Erythroblast (primary cell): ENCODE measurements around the gene ZNF385B.

Experiments used
- GATA1 ChIP-seq: IDR thresholded peaks from 2 replicates; pipeline ENCODE4 v1.6.1; 2011; ENCODE audit warnings: low read depth, mild to moderate bottlenecking, control low read depth, low read length, moderate library complexity
- POLR2A ChIP-seq: IDR thresholded peaks from 2 replicates; pipeline ENCODE4 v1.6.1; 2011; ENCODE audit warnings: mild to moderate bottlenecking, low read length

DNA sequence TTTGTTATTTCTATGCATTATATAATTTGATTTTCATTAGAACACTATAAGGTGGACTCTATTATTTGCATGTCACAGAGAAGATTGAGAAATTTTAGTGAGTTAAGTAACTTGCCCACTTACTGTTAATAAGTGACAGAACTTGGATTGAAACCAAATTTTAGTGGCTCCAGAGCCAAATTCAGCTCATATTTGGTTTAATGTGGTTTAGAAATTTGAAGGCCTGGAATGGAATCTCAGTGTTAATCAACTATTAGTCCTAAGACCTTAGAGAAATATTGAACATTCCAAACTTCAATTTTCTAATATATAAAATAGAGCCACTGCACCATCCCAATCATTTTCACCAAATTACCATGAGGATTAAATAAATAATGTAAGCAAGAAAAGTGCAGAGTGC, 281.6 kb downstream of the ZNF385B start:
- no peak for TF ChIP-seq POLR2A
- no peak for TF ChIP-seq GATA1
